IPS-15b (cell line): ENCODE measurements around the gene ROR2.

Source experiments
- H3K27me3 ChIP-seq: one replicate; pipeline ENCODE4 v1.6.1; 2013; ENCODE audit warnings: low read length; ENCODE audit not compliant: control insufficient read depth, insufficient read depth
- H3K36me3 ChIP-seq: one replicate; pipeline ENCODE4 v1.6.1; 2013; ENCODE audit warnings: low read length; ENCODE audit not compliant: control insufficient read depth, insufficient read depth
- H3K4me1 ChIP-seq: one replicate; pipeline ENCODE4 v1.6.1; 2013; ENCODE audit warnings: mild to moderate bottlenecking, low read length; ENCODE audit not compliant: control insufficient read depth, insufficient read depth
- H3K4me3 ChIP-seq: one replicate; pipeline ENCODE4 v1.5.1; 2013; ENCODE audit warnings: low read depth, low read length
- H3K9ac ChIP-seq: one replicate; pipeline ENCODE4 v1.6.1; 2013; ENCODE audit warnings: low read depth, mild to moderate bottlenecking, low read length
- H3K9me3 ChIP-seq: one replicate; pipeline ENCODE4 v1.6.1; 2013; ENCODE audit warnings: mild to moderate bottlenecking, low read length; ENCODE audit not compliant: control insufficient read depth, insufficient read depth

Gene ROR2

DNA sequence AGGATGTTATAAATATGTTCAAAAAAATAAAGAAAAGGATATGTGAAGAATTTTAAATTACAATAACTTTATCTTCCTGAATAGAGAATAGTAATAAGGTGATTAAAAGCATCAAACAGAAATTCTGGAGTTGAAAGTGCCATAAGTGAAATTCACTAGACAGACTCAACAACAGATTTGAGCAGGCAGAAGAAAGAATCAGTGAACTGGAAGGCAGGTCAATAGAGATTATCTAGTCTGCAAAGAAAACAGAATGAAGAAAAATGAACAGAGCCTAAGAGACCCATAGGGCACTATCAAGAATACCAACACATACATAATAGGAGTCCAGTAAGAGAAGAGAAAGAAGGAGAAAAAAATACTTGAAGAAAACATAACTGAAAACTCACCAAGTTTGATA is 162.1 kb downstream of the ROR2 start:
- Histone ChIP-seq H3K27me3 (no peaks in the 10 kb centered on the region), H3K9me3 (no peaks in the 10 kb centered on the region), H3K9ac (no peak overlapping the region), H3K4me3 (no peak overlapping the region), H3K4me1 (no peaks in the 10 kb centered on the region), H3K36me3 (no peaks in the 10 kb centered on the region)

DNA sequence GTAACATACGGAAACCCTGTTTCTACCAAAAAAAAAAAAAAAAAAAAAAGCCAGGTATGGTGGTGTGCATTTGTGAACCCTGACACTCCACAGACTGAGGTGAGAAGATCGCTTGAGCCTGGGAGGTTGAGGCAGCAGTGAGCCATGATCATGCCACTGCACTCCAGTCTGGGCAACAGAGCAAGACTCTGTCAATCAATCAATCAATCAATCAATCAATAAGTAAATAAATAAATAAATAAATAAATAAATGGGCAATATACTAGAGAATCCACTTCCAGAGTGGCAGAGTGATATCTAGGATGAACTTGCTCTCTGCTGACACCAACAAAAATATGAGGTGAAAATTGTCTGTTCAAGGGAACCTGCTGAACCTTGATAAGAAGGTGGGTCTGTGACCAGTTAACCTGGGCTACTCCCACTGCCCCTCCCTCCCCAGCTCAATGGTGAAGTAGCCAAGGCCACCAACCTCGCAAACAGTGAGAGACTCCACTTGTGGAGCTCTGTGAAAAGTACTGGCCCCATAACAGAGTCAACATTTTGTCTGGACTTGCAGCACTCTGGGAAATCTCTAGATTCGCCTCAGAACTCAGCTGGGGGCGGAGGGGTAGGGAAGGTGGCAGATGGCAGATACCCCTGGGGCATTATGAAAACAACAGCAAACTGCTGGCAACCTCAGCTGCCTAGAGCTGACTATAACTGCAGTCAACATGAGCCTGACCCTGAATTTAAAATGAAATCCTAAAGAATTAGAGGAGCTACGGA is 163.7 kb downstream of the ROR2 start:
- H3K36me3 ChIP-seq, result no peaks in the 10 kb centered on the region
- H3K27me3 ChIP-seq, result no peaks in the 10 kb centered on the region
- H3K4me1 ChIP-seq, result no peaks in the 10 kb centered on the region
- no peak overlapping the region for H3K4me3 ChIP-seq
- H3K9ac ChIP-seq, result no peak overlapping the region
- H3K9me3 ChIP-seq, result no peaks in the 10 kb centered on the region

DNA sequence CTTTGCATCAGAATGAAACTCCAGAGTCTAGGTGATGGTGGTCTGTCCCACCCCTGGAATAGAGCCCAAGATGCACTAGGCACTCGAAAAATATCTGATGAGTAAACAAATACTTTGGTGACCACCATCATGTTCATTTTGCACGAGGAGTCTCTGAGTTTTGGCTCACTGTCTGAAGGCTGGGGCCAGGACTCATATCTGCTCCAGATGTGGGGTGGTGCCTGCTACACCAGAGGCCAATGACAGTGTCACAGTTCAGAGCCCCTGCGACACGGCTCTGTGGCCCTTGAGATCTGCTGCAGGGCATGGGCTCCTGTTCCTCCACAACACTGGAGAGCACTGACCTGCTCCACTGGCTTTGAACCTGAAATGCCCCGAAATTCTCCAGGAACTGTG is 164.6 kb downstream of the ROR2 start:
- no peaks in the 10 kb centered on the region for H3K27me3 ChIP-seq
- no peaks in the 10 kb centered on the region for H3K9me3 ChIP-seq
- H3K4me1 ChIP-seq, result peaks cover 3% of the 10 kb centered on the region
- H3K9ac ChIP-seq, result no peak overlapping the region
- no peaks in the 10 kb centered on the region for H3K36me3 ChIP-seq
- no peak overlapping the region for H3K4me3 ChIP-seq

DNA sequence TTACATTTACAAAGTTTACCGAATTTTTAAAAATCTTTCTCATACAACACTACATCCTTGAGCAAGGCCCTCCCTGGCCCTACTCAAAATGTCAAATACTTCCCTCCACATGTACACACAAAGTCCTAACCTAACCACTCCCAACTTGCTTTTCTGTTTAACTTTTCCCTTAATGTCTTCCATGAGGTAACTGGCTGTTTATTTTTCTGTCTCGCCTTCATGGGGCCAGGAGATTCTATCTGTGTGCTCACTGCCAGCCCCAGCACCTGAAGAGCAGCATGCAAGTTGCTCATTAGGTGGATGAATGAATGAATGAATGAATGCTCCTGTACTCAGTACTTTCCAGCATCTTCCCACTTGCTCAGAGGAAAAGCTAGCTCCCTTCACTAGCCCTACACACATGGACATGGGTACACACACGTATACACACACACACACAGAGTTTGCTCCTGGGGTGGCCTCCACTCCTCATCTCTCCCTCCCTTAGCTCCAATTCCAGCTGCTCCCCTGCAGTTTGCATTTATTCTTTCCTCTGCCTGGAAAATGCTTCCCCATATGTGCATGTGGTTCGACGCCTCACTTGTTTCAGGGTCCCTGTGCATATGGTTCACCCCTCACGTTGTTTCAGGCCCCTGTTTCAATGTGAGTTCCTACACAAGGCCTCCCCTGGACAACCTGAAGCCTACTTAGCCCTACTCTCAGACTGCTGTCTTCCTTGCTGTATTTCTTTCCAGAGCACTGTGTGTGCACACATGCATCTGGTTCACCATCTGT is 165.2 kb downstream of the ROR2 start:
- H3K4me1 ChIP-seq, result peaks cover 3% of the 10 kb centered on the region
- no peak overlapping the region for H3K4me3 ChIP-seq
- no peak overlapping the region for H3K9ac ChIP-seq
- H3K27me3 ChIP-seq, result no peaks in the 10 kb centered on the region
- H3K36me3 ChIP-seq, result no peaks in the 10 kb centered on the region
- no peaks in the 10 kb centered on the region for H3K9me3 ChIP-seq

DNA sequence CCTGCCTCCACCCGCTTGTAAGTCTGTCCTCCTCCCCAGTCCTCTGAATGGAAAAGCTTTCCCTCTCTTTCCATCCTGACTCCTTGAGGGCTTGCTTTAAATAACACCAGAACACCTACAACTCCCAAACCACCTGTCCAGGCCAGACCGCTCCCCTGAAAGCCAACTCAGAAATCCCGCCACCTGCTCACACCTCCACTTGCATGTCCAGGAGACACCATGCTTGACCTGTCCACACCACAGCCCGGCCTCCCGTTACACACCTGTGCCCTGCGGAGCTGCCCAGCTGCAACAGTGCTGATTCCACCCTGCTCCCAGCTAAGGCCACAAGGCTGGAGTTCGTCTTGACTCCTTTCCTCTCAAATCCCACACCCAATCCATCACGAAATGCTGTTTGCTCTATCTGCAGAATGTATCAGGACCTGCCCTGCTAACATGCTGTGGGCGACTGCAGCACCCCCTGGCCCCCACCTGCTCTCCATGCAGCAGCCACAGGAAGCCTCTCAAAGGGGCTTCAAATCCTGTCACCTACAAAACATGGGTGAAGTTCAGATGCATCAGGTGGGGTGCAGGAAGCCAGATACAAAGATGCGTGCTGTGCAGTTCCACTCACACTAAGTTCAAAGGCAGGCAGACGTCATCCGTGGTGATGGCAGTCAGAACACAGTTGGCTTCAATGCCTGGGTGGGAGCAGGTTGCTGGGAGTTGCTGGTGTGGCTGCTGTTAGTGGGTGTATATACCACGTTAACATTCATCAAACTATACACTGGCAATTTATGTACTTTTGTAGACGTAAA is 166.0 kb downstream of the ROR2 start:
- Histone ChIP-seq H3K9me3 (no peaks in the 10 kb centered on the region), H3K36me3 (no peaks in the 10 kb centered on the region), H3K4me1 (peaks cover 3% of the 10 kb centered on the region), H3K27me3 (no peaks in the 10 kb centered on the region), H3K4me3 (no peak overlapping the region), H3K9ac (no peak overlapping the region)

DNA sequence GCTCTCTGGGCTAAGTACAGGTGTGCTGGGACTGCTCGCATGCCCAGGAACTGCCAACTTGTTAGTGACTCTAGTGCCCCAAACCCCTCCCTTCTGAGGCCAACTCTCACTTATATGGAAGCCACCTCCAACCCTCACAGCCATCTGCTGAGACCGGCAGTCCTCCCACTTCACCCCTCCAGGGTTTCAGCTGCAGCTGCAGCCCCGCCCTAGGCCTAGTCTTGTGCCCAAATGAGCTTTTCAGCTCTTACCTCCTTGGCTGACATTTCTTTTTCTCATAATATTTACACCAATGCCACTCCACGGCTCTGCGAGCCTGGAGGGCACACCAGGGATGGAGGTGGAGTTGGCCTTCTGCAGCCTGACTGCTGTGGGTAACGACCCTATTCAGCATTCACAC is 166.6 kb downstream of the ROR2 start:
- peaks cover 3% of the 10 kb centered on the region for H3K4me1 ChIP-seq
- no peak overlapping the region for H3K9ac ChIP-seq
- no peak overlapping the region for H3K4me3 ChIP-seq
- no peaks in the 10 kb centered on the region for H3K36me3 ChIP-seq
- H3K27me3 ChIP-seq, result no peaks in the 10 kb centered on the region
- H3K9me3 ChIP-seq, result no peaks in the 10 kb centered on the region

DNA sequence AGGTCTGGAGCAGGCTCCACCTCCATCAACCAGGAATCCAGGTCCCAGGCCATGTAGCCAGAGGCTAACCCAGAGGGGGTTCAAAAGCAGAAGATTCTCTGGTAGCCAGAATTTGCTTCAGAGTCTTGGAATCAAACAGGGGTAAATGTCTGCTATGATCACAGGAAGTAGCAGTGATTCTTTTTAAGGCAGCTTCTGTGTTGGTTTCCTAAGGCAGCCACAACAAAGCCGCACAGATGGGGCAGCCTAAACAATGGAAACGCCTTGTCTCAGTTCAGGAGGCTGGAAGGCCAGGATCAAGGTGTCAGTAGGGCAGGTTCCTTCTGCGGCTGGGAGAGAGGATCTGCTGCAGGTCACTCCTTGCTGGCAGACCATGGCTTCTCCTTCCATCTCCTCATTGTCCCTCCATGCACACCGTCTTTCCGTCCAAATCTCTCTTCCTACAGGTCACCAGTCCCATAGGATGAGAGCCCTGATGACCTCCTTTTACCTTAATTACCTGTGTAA is 167.3 kb downstream of the ROR2 start:
- Histone ChIP-seq H3K9me3 (no peaks in the 10 kb centered on the region), H3K4me1 (peaks cover 3% of the 10 kb centered on the region), H3K27me3 (no peaks in the 10 kb centered on the region), H3K4me3 (no peak overlapping the region), H3K36me3 (no peaks in the 10 kb centered on the region), H3K9ac (no peak overlapping the region)

DNA sequence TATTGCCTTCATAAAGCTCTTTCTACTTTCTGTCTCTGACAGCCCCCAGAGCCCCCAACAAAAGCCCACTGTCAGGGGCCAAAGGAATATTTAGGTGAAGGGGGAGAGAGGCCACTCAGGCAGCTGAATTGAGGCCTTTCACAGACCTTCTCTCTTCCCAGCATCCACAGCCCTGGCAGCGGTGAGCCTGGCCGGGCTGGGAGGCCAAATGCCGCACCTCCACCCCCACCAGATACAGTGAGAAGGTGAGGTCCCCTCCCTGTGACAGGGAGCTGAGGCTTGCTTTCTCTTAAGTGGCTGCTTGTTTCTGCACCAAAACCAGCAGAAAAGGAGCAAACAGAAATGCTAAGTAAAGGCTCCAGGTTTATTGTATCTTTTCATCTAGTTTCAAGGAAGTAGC is 168.1 kb downstream of the ROR2 start:
- H3K4me3 ChIP-seq, result no peak overlapping the region
- no peak overlapping the region for H3K9ac ChIP-seq
- H3K36me3 ChIP-seq, result no peaks in the 10 kb centered on the region
- H3K4me1 ChIP-seq, result peaks cover 3% of the 10 kb centered on the region
- no peaks in the 10 kb centered on the region for H3K27me3 ChIP-seq
- no peaks in the 10 kb centered on the region for H3K9me3 ChIP-seq

DNA sequence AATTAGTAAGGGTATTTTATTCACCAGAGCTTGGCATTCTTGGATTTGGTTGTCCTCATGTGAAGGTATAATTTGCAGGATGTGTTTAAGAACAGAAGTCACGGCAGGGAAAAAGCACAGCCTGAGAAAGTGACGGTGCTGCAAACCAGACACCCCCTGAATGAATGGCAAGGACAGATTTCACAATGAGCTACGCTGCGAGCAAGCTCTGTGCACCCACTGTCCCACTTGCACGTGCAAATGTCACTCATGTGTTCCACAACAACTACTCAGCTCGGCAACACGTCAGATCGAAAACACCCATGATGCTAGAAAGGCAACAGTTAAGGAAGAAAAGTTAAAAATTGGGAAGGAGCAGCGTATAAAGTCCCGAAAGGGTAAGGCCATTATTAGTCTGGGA is 168.9 kb downstream of the ROR2 start:
- Histone ChIP-seq H3K36me3 (no peaks in the 10 kb centered on the region), H3K4me3 (no peak overlapping the region), H3K27me3 (no peaks in the 10 kb centered on the region), H3K9me3 (no peaks in the 10 kb centered on the region), H3K4me1 (peaks cover 3% of the 10 kb centered on the region), H3K9ac (no peak overlapping the region)

DNA sequence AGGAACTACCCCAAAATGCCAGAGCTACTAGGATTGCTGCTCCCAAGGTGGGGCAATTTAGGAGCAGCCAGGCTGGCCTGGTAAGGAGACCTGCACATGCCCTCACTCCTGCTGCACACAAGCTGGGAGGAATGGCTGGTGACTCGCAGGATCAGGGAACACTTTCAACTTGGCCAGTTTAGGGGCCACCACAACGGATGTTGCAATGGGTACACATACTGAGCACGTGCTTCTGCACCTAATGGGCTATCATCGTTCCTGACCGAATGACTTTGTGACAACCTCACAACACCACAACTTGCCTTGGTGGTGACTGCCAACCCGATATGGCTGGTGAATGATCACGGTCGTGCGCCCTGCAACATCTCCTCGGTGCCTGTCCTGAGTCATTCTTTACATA is 172.0 kb downstream of the ROR2 start:
- Histone ChIP-seq H3K4me3 (no peak overlapping the region), H3K4me1 (peaks cover 3% of the 10 kb centered on the region), H3K9me3 (no peaks in the 10 kb centered on the region), H3K27me3 (no peaks in the 10 kb centered on the region), H3K9ac (no peak overlapping the region), H3K36me3 (no peaks in the 10 kb centered on the region)

DNA sequence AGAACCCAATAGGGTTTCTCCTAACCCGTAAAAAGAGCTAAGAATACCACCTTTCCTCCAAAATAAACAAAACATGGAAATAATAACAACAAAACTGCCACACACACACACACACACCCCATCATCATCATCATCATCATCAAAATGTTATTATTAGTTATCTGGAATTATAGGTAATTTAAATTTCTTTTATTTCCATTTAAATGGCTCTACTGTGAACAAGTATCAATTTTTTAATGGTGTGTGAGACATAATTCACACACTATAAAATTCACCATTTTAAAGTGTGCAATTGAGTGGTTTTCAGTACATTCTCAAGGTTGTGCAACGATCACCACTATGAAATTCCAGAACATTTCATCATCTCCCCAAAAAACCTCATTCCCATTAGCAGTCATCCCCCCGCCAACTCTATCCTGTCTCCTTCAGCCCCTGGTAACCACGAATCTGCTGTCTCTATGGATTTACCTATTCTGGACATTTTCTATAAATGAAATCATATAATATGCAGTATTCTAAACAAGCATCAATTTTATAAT is 172.7 kb downstream of the ROR2 start:
- Histone ChIP-seq H3K9ac (no peak overlapping the region), H3K4me1 (peaks cover 3% of the 10 kb centered on the region), H3K36me3 (no peaks in the 10 kb centered on the region), H3K9me3 (no peaks in the 10 kb centered on the region), H3K4me3 (no peak overlapping the region), H3K27me3 (no peaks in the 10 kb centered on the region)
